CD4-positive, alpha-beta T cell treated with Interleukin-1 beta for 1 hour (primary cell): Measurements from ENCODE around the gene FITM2.
"Not testable (repeated sequence)": the region's sequence is repeated elsewhere in the genome, so short reads cannot be mapped to it uniquely, and the experiment has no call there.

Experiments used
- DNase-seq, 2 donors: peaks; one replicate each; pipeline ENCODE4 v3.0.0-alpha.2; 2020 to 2022

Gene FITM2

GRCh38 chr20:44310664-44311639 lies at the start of gene FITM2:
Gene FITM2 (minus strand): TSS chr20:44311202. CDS start chr20:44311148, 54 bp downstream.
- DNase-seq: peak; percentile 98

- DNase-seq: no peak
Measured at GRCh38 chr20:44360221-44360620, 49.2 kb upstream of the FITM2 start.

- DNase-seq: no peak
Measured at GRCh38 chr20:44358776-44359175, 47.8 kb upstream of the FITM2 start.

GRCh38 chr20:44357555-44358125 lies 46.6 kb upstream of the FITM2 start:
- DNase-seq: no peak

GRCh38 chr20:44357020-44357419 lies 46.0 kb upstream of the FITM2 start:
- no peak for DNase-seq

GRCh38 chr20:44356353-44356723 lies 45.3 kb upstream of the FITM2 start:
- DNase-seq: no peak

- DNase-seq: no peak
Measured at GRCh38 chr20:44355498-44356352, 44.7 kb upstream of the FITM2 start, which contains the start of gene HNF4A. Gene HNF4A (plus strand): TSS chr20:44355699. CDS start chr20:44355805, 106 bp downstream.

- no peak for DNase-seq
Measured at GRCh38 chr20:44354979-44355497, 44.0 kb upstream of the FITM2 start.

- no peak for DNase-seq
Measured at GRCh38 chr20:44350567-44350966, 39.6 kb upstream of the FITM2 start.

GRCh38 chr20:44349349-44349748 lies 38.3 kb upstream of the FITM2 start:
- DNase-seq: no peak

- DNase-seq: no peak
Measured at GRCh38 chr20:44348168-44348659, 37.2 kb upstream of the FITM2 start.

GRCh38 chr20:44345941-44346340 lies 34.9 kb upstream of the FITM2 start:
- DNase-seq: not testable (repeated sequence)

- no peak for DNase-seq
Measured at GRCh38 chr20:44345147-44345546, 34.1 kb upstream of the FITM2 start.

GRCh38 chr20:44344723-44345122 lies 33.7 kb upstream of the FITM2 start:
- no peak for DNase-seq

GRCh38 chr20:44343162-44343675 lies 32.2 kb upstream of the FITM2 start:
- no peak for DNase-seq

- no peak for DNase-seq
Measured at GRCh38 chr20:44342248-44342647, 31.2 kb upstream of the FITM2 start.

- DNase-seq: no peak
Measured at GRCh38 chr20:44336725-44337380, 25.9 kb upstream of the FITM2 start, which contains the start of gene R3HDML. Gene R3HDML (plus strand): TSS chr20:44337043. CDS start chr20:44337158, 115 bp downstream.

- no peak for DNase-seq
Measured at GRCh38 chr20:44336086-44336485, 25.1 kb upstream of the FITM2 start.

- no peak for DNase-seq
Measured at GRCh38 chr20:44335675-44336074, 24.7 kb upstream of the FITM2 start.

GRCh38 chr20:44334709-44335108 lies 23.7 kb upstream of the FITM2 start:
- DNase-seq: no peak

- DNase-seq: no peak
Measured at GRCh38 chr20:44334306-44334705, 23.3 kb upstream of the FITM2 start.

- no peak for DNase-seq
Measured at GRCh38 chr20:44331201-44331600, 20.2 kb upstream of the FITM2 start.
